Keratinocyte (primary cell): Measurements from ENCODE around the gene CA4. TPM values are rescaled to one million over a fixed set of nuclear protein-coding genes. Genes with fewer than 3 reads are reported as not detected.
"Not testable (repeated sequence)": the region's sequence is repeated elsewhere in the genome, so short reads cannot be mapped to it uniquely, and the experiment has no call there.

Experiments used
- DNase-seq: peaks from one replicate; pipeline ENCODE4 v3.0.0-alpha.2; 2011; ENCODE audit warnings: low read depth, missing footprints, low spot score
- FAIRE-seq: peaks from 2 replicates; lab custom pipeline; 2011; peaks lifted over from hg19 to GRCh38; lab: Jason Lieb, UNC
- H2AFZ ChIP-seq: 2 replicates; pipeline ENCODE4 v1.6.0; 2012; ENCODE audit warnings: low read length, control low read depth, inconsistent platforms; ENCODE audit not compliant: control insufficient read depth
- H3K27ac ChIP-seq: 2 replicates; pipeline ENCODE4 v1.5.1; 2011; ENCODE audit warnings: low read length; ENCODE audit not compliant: control insufficient read depth, insufficient read depth
- H3K27me3 ChIP-seq: 3 replicates; pipeline ENCODE4 v1.6.0; 2011; ENCODE audit warnings: low read length; ENCODE audit not compliant: control insufficient read depth, insufficient read depth; ENCODE audit errors: extremely low read depth
- H3K36me3 ChIP-seq, 2 experiments: 2 replicates in 1 of 2; 3 replicates in 1 of 2; pipeline ENCODE4 v1.5.1; 2011; ENCODE audit warnings: low read length in 2 of 2, mild to moderate bottlenecking in 1 of 2; ENCODE audit not compliant: control insufficient read depth in 2 of 2, insufficient read depth in 2 of 2; ENCODE audit errors: extremely low read depth in 1 of 2
- H3K4me1 ChIP-seq: 3 replicates; pipeline ENCODE4 v1.5.1; 2011; ENCODE audit warnings: low read length; ENCODE audit not compliant: control insufficient read depth, insufficient read depth; ENCODE audit errors: extremely low read depth
- H3K4me2 ChIP-seq: 3 replicates; pipeline ENCODE4 v1.6.0; 2011; ENCODE audit warnings: low read depth, low read length; ENCODE audit not compliant: control insufficient read depth, insufficient read depth; ENCODE audit errors: extremely low read depth
- H3K4me3 ChIP-seq, 3 experiments: fragments of 200-600 bp in 1 of 3; sonication (generic) in 1 of 3; 2 replicates in 2 of 3; 3 replicates in 1 of 3; pipeline ENCODE4 v1.5.1; 2011 to 2016; ENCODE audit warnings: low read length in 3 of 3, mild to moderate bottlenecking in 3 of 3, control low read depth in 2 of 3, inconsistent platforms in 1 of 3, low read depth in 1 of 3, mixed read lengths in 1 of 3, mixed run types in 1 of 3, moderate library complexity in 1 of 3; ENCODE audit not compliant: control insufficient read depth in 2 of 3, insufficient read depth in 2 of 3; ENCODE audit errors: extremely low read depth in 1 of 3
- H3K79me2 ChIP-seq: 2 replicates; pipeline ENCODE4 v1.6.0; 2012; ENCODE audit warnings: low read length; ENCODE audit not compliant: control insufficient read depth, insufficient read depth
- H3K9ac ChIP-seq: 3 replicates; pipeline ENCODE4 v1.6.0; 2011; ENCODE audit warnings: low read length; ENCODE audit not compliant: control insufficient read depth, insufficient read depth; ENCODE audit errors: extremely low read depth
- H3K9me1 ChIP-seq: 3 replicates; pipeline ENCODE4 v1.6.0; 2011; ENCODE audit warnings: low read length; ENCODE audit not compliant: control insufficient read depth, insufficient read depth; ENCODE audit errors: extremely low read depth
- H3K9me3 ChIP-seq: 2 replicates; pipeline ENCODE4 v1.5.1; 2012; ENCODE audit warnings: low read depth, low read length; ENCODE audit not compliant: control insufficient read depth
- H4K20me1 ChIP-seq: 3 replicates; pipeline ENCODE4 v1.6.0; 2011; ENCODE audit warnings: low read length; ENCODE audit not compliant: control insufficient read depth, insufficient read depth; ENCODE audit errors: extremely low read depth
- EZH2 ChIP-seq: IDR thresholded peaks from one replicate; pipeline ENCODE4 v1.6.1; 2012; ENCODE audit warnings: inconsistent platforms, mild to moderate bottlenecking, low read length, moderate library complexity
- dilution Hi-C: fragments of 300-500 bp; cut with MboI; formaldehyde crosslinking; loops from one replicate; pipeline ENCODE4 v1.7.0; 2020; ENCODE audit warnings: low sequenced_read_pairs; ENCODE audit not compliant: extremely low pct_ligation_motif_present
- polyA plus RNA-seq, 5 experiments: library from polyadenylated mRNA; depleted of rRNA in 3 of 5; stranded (reverse) in 3 of 5; stranded (forward) in 1 of 5; unstranded in 1 of 5; fragments of >200 nt; gene quantifications; 1 replicate in 1 of 5; 2 replicates in 3 of 5; 3 replicates in 1 of 5; pipeline versions ENCODE4 v1.2.1 to v1.2.3, GENCODE V29; 2011 to 2012; ENCODE audit warnings: missing spikeins in 2 of 5, low read depth in 1 of 5, low replicate concordance in 1 of 5
- TF ChIP-seq, protein P1 (sequence below), 3 experiments: IDR thresholded peaks in 1 of 3; conservative IDR thresholded peaks in 1 of 3; optimal IDR thresholded peaks in 1 of 3; 2 replicates in 2 of 3; 3 replicates in 1 of 3; pipeline versions ENCODE3 to v1.5.1; 2011; ENCODE audit warnings: low read length in 3 of 3, mild to moderate bottlenecking in 3 of 3, moderate library complexity in 2 of 3, control low read depth in 1 of 3, inconsistent platforms in 1 of 3; ENCODE audit not compliant: insufficient read depth in 2 of 3; ENCODE audit errors: extremely low read depth in 1 of 3

Gene CA4
- polyA plus RNA-seq, 1 donor (not counting 4 experiments of a cell fraction or from before 2014, with no cell fraction given): not detected

DNA sequence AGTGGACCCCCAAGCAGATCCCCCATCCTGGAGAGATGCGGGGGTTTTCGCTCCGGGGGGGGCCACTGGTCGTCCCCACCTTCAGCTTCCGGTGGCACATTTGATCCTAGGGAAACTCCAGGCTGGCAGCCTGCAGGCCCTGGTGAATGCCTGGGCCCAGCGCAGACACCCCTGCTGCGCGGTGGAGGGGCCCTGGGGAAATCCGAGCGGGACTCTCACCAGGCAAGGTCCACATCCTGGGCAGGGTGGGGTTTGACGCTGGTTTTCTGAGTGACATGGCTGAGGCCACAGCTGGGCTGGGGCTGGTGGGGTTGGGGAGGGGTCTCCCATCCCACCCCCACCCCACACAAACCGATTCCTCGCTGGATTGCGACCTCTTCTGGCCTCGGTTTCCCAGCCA lies 30.6 kb upstream of the CA4 start:
- H3K9ac ChIP-seq, H3K36me3 ChIP-seq, H3K4me2 ChIP-seq, dilution Hi-C loops, H3K4me1 ChIP-seq, DNase-seq, H3K9me3 ChIP-seq, H3K4me3 ChIP-seq, FAIRE-seq, H3K27ac ChIP-seq, H3K79me2 ChIP-seq, H3K27me3 ChIP-seq, H2AFZ ChIP-seq, H3K9me1 ChIP-seq, H4K20me1 ChIP-seq: not testable (repeated sequence)

DNA sequence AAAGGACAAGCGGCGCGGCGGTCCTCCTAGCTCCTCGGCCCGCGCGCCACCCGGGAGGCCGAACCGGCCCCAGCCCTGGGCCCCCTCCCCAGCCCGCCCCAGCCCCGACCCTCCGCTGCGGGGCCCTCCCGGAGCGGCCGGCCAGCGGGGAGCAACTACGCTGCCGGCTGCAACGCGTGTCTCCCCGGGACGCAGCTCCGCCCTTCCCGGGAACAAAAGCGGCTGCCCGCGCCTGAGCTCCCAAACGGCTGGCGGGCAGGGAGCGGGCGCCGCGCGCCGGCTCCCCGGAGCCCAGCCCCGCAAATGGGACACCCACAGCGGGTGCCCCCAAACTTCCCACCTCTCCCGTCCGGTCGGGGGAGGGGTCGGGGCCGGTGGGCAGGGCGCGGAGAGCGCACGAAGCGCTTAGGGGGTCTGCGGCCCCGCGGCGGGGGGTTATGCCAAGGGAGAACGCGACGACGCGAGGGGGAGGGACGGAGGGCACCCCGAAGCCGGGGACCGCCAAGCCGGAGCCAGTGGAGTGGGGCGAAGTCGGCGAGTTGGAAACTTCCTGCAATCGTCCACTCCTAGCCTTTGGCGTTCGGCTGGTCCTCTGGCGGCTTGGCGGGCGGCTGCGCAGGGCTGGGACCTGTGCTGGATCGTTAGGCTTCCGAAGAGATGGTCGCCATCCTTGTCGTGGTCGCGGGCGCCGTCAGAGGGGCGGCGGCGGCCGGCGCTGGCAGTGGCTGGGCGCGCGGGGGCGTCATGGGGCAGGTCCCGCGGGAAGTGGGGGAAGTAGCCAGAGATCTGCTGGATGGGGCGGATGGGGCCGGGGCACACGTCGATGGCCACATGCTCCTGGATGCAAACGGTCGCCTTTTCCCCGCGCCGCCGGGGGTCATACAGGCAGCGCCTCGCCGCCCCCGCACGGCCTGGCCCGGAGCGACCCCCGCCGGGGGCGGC lies 29.7 kb upstream of the CA4 start:
- dilution Hi-C loops, H3K36me3 ChIP-seq, H3K4me1 ChIP-seq, H3K79me2 ChIP-seq, H3K4me2 ChIP-seq, H3K27me3 ChIP-seq, H2AFZ ChIP-seq, H3K27ac ChIP-seq, H4K20me1 ChIP-seq, FAIRE-seq, H3K9me3 ChIP-seq, H3K4me3 ChIP-seq, H3K9ac ChIP-seq, DNase-seq, H3K9me1 ChIP-seq: not testable (repeated sequence)

DNA sequence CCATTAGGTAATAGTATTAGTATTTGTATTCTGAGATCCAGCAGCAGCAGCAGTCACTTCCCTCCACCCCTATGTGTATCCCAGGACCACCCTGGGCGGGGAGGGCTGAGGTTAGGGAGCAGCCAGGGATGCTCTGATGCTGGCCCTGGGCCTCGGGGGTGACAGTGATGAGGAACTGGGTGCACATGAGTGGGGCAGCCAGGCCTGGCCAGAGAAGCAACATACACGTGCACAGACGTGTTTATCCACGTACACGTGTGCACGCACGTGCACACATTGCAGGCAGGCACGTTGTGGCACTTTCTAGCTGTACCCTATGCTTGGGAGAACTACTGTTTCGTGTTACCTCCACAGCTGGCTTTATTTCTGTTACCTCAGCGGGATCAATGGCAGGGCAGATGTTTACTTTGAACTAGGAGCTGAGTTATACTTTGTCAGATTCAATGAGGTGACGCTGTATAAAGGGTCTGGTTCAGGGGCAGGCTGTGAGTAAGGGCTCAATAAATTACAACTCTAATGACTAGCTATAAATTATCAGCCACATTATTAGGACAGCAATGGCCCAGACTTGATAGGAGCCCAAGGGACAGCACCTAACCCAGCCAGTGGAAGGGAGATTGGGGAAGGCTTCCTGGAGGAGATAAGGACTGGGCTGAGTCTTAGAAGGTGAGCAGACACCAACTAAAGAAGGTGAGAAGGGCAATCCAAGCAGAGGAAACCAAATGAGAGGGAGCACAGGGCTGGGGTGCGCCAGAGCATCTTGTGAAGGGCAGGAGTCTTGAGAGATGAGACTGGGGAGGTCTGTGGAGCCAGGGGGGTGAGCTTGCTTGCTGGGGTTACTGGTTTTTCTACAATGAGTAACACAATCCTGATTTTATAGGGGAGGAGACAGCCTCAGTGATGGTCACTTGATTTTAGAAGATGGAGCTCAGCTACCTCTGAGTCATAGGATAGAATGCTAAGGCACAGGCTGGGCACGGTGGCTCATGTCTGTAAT lies 22.4 kb upstream of the CA4 start:
- DNase-seq: no peak
- no peaks in the 10 kb centered on the region for H3K4me1 ChIP-seq
- no peaks in the 10 kb centered on the region for H4K20me1 ChIP-seq
- no peaks in the 10 kb centered on the region for H3K9me1 ChIP-seq
- H3K9ac ChIP-seq: no peak overlapping the region
- H3K9me3 ChIP-seq: no peaks in the 10 kb centered on the region
- H3K27ac ChIP-seq: no peak overlapping the region
- dilution Hi-C loops: no loop called here
- no peak for FAIRE-seq
- no peak overlapping the region for H3K4me3 ChIP-seq
- no peak overlapping the region for H3K4me2 ChIP-seq
- no peak overlapping the region for H2AFZ ChIP-seq
- TF ChIP-seq, protein P1, sequence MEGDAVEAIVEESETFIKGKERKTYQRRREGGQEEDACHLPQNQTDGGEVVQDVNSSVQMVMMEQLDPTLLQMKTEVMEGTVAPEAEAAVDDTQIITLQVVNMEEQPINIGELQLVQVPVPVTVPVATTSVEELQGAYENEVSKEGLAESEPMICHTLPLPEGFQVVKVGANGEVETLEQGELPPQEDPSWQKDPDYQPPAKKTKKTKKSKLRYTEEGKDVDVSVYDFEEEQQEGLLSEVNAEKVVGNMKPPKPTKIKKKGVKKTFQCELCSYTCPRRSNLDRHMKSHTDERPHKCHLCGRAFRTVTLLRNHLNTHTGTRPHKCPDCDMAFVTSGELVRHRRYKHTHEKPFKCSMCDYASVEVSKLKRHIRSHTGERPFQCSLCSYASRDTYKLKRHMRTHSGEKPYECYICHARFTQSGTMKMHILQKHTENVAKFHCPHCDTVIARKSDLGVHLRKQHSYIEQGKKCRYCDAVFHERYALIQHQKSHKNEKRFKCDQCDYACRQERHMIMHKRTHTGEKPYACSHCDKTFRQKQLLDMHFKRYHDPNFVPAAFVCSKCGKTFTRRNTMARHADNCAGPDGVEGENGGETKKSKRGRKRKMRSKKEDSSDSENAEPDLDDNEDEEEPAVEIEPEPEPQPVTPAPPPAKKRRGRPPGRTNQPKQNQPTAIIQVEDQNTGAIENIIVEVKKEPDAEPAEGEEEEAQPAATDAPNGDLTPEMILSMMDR (optimal IDR thresholded peaks at IDR 0.05 in 1 of 3, IDR thresholded peaks at IDR 0.05 in 1 of 3, conservative IDR thresholded peaks at IDR 0.05 in 1 of 3; ENCODE audit: extremely low read depth in 1 of 3, insufficient read depth in 2 of 3, low read length in 3 of 3): no peak
- TF ChIP-seq EZH2: no peak
- peaks cover 0 to 1% of the 10 kb centered on the region in 2 experiments for H3K36me3 ChIP-seq
- peaks cover 4% of the 10 kb centered on the region for H3K27me3 ChIP-seq
- H3K79me2 ChIP-seq: no peaks in the 10 kb centered on the region
